Measurements from ENCODE around the gene EEF2K.

DNA sequence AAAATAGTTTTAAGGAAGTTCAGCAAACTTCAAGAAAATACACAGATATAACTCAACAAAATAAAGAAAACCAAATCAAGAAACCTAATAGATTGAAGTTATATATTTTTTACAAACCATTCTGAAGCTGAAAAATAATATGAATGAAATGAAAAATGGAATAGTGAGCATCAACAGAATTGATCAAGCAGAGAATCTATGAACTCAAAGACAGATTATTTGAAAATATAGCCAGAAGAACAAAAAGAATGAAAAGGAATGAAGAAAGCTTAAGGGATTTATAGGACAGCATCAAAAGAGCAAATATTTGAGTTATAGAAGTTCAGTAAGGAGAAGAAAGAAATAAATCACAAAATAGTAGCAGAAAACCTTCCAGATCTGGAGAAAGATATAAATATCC, 130.5 kb downstream of the EEF2K start:
- TF ChIP-seq POLR2A (IDR thresholded peaks at IDR 0.05; ENCODE audit: low read length), result no peak
- TF ChIP-seq GATA1 (IDR thresholded peaks at IDR 0.05; ENCODE audit: low read depth, low read length), result no peak
